ENCODE data around the gene FOXP4. TPM values are rescaled to one million over a fixed set of nuclear protein-coding genes. Genes with fewer than 3 reads are reported as not detected.

FOXP4 gene
- total and polyA plus RNA-seq, 7 donors = 4.1 to 19.5 (median 12.7) TPM

- Histone ChIP-seq H3K4me3 (no peak overlapping the region), H3K27me3 (no peaks in the 10 kb centered on the region), H3K36me3 (peaks cover 0 to 7% (median 0%) of the 10 kb centered on the region in 4 donors), H3K9me3 (no peaks in the 10 kb centered on the region), H3K27ac (no peak overlapping the region), H3K4me1 (peaks cover 0 to 57% (median 38%) of the 10 kb centered on the region in 4 donors)
- 37 to 60% methylated on average over 1 of the region's 1 CpG for WGBS, 2 donors
- intact Hi-C loops (cut with DNase I) = no loop called here
- TF ChIP-seq CTCF (IDR thresholded peaks at IDR 0.05) = no peak
- no peak for TF ChIP-seq EP300 (IDR thresholded peaks at IDR 0.05)
- no peak for TF ChIP-seq POLR2A (IDR thresholded peaks at IDR 0.05)
- TF ChIP-seq POLR2AphosphoS5 (IDR thresholded peaks at IDR 0.05) = no peak
- DNase-seq = no peak
Observed at GRCh38 chr6:41553405-41553999, 7.3 kb downstream of the FOXP4 start.

DNA sequence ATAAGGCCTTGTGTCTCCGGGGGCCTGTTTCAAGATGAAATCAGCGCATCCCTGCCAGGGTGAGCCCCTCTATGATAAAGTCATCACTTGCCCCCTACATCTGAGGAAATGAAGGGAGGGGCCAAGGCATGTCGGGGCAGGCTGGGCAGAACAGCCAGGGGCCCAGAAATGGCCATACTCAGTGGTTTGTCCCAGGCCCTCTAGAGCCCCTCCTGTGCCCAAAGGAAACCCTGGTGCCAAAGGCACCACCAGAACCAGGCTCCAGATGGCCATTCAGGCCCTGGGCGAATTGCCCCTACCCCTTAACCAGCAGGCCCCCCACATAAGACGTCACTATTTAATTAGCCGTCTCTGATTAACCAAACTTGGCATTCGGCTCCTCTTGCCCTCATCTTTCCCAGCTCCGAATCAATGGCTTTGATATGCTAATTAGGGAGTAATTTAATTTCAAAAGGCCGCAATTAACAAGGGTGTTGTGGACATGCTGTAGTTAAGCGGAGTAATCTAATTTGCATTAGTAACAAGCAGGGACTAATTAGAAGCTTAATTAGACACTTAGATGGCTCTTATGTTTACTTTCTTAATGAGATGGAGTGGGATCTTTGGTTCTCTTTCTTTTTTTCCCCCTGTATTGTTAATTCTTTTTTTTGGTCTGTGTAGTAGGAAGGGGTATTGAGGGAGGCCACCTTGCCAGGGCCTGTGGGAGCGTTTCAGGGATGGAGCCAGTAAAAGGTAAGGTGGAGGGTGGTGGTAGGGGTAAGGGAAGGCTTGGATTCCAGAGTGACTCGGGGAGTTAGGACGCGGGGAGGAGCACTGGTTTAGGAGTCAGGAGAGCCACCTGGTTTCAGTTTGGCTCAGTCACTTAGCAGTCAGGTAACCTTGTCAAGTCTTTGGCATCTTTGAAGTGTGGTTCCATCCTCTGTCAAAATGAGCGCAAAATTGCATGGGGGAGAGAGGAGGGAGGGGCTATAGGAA, 9.4 kb downstream of the FOXP4 start:
- Histone ChIP-seq H3K27ac (no peak overlapping the region), H3K27me3 (no peaks in the 10 kb centered on the region), H3K4me1 (peaks cover 0 to 51% (median 28%) of the 10 kb centered on the region in 4 donors), H3K9me3 (no peaks in the 10 kb centered on the region), H3K36me3 (peaks cover 0 to 7% (median 0%) of the 10 kb centered on the region in 4 donors), H3K4me3 (no peak overlapping the region)
- TF ChIP-seq CTCF (IDR thresholded peaks at IDR 0.05) (no peak), EP300 (IDR thresholded peaks at IDR 0.05) (no peak), POLR2A (IDR thresholded peaks at IDR 0.05) (no peak), POLR2AphosphoS5 (IDR thresholded peaks at IDR 0.05) (no peak)
- intact Hi-C loops (cut with DNase I) = no loop called here
- 94% methylated on average over 15 of the region's 15 CpGs for WGBS, 2 donors
- no peak for DNase-seq

- no peak overlapping the region for H3K27ac ChIP-seq
Observed at GRCh38 chr6:41557335-41557734, 11.2 kb downstream of the FOXP4 start.

GRCh38 chr6:41558033-41558807, 12.0 kb downstream of the FOXP4 start:
- no peaks in the 10 kb centered on the region for H3K36me3 ChIP-seq
- H3K27ac ChIP-seq = no peak overlapping the region
- H3K27me3 ChIP-seq = no peaks in the 10 kb centered on the region
- H3K4me3 ChIP-seq = no peak overlapping the region
- no peak for DNase-seq
- no peaks in the 10 kb centered on the region for H3K9me3 ChIP-seq
- WGBS, 2 donors = 94 to 95% methylated on average over 4 of the region's 4 CpGs
- TF ChIP-seq POLR2A (IDR thresholded peaks at IDR 0.05) = no peak
- TF ChIP-seq CTCF (IDR thresholded peaks at IDR 0.05) = no peak
- no peak for TF ChIP-seq EP300 (IDR thresholded peaks at IDR 0.05)
- TF ChIP-seq POLR2AphosphoS5 (IDR thresholded peaks at IDR 0.05) = no peak
- peaks cover 0 to 56% (median 33%) of the 10 kb centered on the region in 4 donors for H3K4me1 ChIP-seq
- intact Hi-C loops (cut with DNase I) = no loop called here

More at GRCh38 chr6:41557335-41557734, 11.2 kb downstream of the FOXP4 start:
- intact Hi-C loops (cut with DNase I) = no loop called here
- Histone ChIP-seq H3K4me3 (no peak overlapping the region), H3K27me3 (no peaks in the 10 kb centered on the region), H3K36me3 (no peaks in the 10 kb centered on the region), H3K4me1 (peaks cover 0 to 56% (median 31%) of the 10 kb centered on the region in 4 donors), H3K9me3 (no peaks in the 10 kb centered on the region)
- DNase-seq = no peak
- WGBS, 2 donors = 92 to 93% methylated on average over 2 of the region's 2 CpGs
- TF ChIP-seq POLR2AphosphoS5 (IDR thresholded peaks at IDR 0.05) = no peak
- TF ChIP-seq EP300 (IDR thresholded peaks at IDR 0.05) = no peak

Data from sigmoid colon (tissue), 7 donors.